GM18870 (cell line): Measurements from ENCODE around the gene EN1.

Source experiments
- ATAC-seq: cut with Tn5 transposase; IDR thresholded peaks from one replicate; pipeline ENCODE4 v1.9.1; 2021; ENCODE audit warnings: moderate library complexity; ENCODE audit not compliant: unreplicated experiment

The EN1 gene

DNA sequence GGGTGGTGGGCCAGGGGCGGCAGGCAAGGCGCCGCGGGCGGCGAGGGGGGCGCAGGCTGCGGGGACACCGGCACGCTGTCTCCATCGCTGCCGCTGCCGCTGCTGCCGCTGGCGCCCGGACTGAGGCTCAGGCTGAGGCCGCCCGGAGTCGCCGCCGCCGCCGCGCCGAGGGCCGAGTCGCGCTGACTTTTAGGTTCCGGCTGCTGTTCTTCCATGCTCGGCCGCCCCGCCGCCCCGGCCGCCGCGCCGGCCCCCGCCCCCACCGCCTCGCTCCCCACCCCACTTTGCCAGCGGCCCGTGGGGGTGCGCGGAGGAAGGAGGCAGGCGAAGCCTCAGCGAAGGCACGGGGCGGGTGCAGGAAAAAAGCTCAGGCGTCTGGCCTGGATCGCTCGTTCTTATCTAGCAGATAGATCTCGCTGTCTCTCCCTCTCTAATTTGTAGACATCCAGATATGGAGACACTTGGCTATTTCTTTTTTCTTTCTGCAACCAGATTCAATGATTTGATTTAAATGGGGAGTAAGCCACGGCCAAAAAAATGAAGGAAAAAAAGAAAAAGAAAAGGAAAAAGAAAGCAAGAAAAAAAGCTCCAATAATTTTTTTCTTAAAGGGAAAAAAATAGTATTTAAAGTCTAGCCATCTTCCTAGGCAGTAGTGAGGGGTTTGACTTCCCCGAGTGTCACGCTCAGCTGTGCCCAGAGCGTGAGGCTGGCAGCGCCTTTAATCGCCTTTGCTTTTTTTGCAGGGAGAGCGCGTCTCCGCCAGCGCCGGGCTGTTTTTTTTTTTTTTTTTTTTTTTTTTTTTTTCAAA lies at the start of gene EN1:
EN1 (minus strand) TSS at position 696 of the 809 bp plus-strand sequence; CDS start at position 215, 481 bp downstream.
- ATAC-seq: no peak

DNA sequence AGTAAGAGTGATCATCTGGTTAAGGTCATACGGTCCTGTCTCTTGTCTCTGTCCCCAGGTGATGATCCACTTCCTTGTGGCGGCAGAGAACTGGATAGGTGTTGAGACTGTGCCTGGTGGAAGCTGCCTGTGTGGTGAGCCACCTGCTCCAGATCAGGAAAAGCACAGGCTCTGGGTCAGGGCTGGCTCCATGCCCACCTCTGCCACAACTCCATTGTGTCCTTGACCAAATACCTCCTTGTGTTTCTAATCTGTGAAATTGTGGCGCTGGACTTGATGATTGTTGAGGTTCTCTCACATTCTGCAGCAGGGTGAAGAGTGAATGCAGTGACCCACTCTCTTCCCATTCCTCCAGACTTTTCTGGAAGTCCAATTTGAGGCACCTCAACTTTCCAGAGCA lies 45.7 kb upstream of the EN1 start:
- no peak for ATAC-seq

GRCh38 chr2:118889995-118890394 lies 42.5 kb upstream of the EN1 start:
- no peak for ATAC-seq

GRCh38 chr2:118883792-118884191 lies 36.3 kb upstream of the EN1 start:
- ATAC-seq: no peak

DNA sequence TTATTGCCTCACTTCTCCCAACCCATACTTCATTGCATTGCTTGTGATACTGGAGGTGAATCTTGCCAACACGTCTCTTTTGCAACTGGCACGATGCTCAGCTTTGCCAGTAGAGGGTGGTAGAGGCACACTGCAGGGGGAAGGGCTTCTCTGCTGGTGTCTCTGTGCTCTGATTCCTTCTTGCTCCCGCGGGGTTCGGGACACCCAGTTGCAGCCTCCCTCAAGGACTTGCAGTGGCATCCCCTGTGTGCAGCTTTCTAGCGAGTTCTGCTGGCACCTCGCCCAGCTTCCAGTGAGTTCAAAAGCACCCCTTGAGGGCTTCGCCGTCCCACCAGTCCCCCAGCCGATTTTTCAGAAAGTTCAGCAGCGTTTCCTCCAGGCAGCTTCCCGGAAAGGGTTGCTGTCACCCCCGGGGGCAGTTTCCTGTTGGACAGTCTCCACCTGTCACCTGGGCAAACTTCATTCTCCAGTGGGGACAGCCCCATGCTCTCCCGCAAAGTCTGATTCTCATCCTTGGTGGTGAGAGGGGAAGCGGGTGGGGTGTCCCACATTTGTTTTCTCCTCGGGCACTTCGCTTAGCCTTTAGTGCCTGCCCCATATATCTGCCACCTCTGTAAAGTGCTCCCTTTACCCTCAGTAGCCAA lies 35.4 kb upstream of the EN1 start:
- ATAC-seq: peak; percentile 89

DNA sequence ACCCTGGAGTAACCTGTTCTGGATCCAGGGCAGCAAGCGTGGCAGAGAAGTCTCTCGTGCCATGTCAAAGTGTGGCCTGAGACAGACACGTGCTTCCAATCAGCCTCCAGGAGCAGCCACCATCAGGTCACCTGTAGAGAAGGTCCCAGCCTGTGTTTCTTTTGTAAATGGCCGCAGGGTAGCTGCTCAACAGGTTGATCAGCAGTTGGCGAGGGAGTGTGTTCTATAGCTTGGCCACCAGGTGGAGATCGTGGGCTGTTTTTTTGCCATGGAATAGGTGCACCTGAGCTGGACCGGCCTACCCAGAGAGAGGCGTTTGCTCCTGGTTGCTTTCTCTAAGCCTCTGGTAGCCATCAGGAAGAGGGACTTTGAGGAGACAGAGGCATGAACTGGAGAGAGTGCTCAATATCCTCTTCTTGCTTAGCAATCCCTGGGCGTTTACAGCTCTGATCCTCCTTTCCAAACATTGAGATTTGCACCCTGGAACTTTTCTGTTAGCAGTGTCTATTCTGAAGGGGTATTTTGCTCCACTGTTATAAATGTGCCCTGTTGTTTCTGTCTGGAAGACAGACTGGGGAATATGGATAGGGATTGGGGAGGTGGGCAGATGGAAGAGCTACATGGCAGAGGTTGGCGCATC lies 34.2 kb upstream of the EN1 start:
- ATAC-seq: peak; percentile 91

GRCh38 chr2:118880501-118880900 lies 33.1 kb upstream of the EN1 start:
- ATAC-seq: no peak

- no peak for ATAC-seq
Measured at GRCh38 chr2:118878531-118879149, 31.2 kb upstream of the EN1 start.

GRCh38 chr2:118875318-118875717 lies 27.9 kb upstream of the EN1 start:
- no peak for ATAC-seq

- ATAC-seq: no peak
Measured at GRCh38 chr2:118874324-118874723, 26.9 kb upstream of the EN1 start.

- peak; percentile 98 for ATAC-seq
Measured at GRCh38 chr2:118865106-118865505, 17.7 kb upstream of the EN1 start.

DNA sequence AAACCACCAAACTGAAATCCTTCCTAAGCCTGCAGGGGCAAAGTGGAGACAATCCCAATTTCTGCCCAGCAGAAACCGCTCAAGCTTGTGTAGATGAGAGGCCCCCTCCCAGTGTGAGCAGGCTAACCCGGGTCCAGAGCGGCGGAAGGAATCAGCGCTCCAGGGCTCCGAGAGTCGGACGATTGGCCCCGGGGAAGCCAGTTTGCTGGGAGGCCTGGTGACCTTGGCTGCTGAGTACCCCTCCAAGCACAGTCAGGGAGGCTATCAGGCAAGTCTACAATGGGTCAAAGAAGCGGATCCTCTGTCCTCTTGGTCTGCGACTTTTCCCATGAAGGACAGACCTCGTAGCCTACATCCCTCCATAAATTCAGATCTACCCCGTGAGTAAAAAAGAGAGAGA lies 16.8 kb upstream of the EN1 start:
- no peak for ATAC-seq

- ATAC-seq: no peak
Measured at GRCh38 chr2:118861731-118862130, 14.3 kb upstream of the EN1 start.

GRCh38 chr2:118861242-118861641 lies 13.8 kb upstream of the EN1 start:
- ATAC-seq: no peak

- no peak for ATAC-seq
Measured at GRCh38 chr2:118860506-118860905, 13.1 kb upstream of the EN1 start.

GRCh38 chr2:118859157-118859770 lies 11.8 kb upstream of the EN1 start:
- no peak for ATAC-seq

GRCh38 chr2:118858485-118859156 lies 11.2 kb upstream of the EN1 start:
- no peak for ATAC-seq

- ATAC-seq: no peak
Measured at GRCh38 chr2:118857677-118858484, 10.4 kb upstream of the EN1 start.

- no peak for ATAC-seq
Measured at GRCh38 chr2:118856978-118857676, 9.7 kb upstream of the EN1 start.
